ENCODE results near the gene RGS6.

Gene RGS6

DNA sequence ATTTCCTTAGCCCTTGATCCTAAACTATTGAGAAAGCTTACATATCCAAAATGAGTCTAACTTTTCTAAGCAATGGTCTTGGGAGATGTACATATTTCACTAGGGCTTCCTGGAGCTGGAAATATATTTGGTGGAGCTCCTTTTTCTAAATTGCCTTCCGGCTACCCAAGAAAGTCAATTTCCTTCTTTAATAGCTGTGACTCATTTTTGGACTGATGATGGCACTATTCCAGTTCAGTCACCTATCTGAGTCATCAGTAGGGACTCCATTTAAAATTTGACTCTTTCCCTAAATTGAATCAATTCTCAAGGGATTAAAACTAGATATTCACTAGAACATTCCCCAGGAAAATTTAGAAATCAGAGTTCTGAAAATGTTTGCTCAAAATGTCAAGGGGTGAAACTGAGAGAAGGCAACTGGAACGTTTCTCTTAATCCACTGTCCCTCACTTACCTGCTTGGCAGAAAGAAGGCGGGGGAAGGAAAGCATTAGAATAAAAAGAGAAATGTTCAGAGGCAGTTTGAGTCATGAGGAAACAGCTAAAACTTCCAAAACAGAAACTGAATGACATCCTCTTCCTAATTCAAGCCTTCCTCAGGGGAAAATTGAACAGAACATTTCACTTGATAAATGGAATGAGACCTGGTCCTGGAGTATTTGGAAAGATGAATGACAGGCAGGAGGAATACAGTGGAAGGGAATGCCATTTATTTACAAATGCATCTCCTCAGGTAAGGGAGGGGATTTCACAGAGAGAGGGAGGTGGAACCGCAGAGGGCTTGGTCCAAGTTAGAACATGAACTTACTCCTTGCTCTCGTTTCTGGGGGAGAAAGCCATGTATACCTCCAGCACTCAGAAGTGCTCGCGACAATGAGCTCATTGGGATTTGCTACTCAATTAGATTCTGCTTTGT is 91.2 kb downstream of the RGS6 start:
- no peak for DNase-seq

DNA sequence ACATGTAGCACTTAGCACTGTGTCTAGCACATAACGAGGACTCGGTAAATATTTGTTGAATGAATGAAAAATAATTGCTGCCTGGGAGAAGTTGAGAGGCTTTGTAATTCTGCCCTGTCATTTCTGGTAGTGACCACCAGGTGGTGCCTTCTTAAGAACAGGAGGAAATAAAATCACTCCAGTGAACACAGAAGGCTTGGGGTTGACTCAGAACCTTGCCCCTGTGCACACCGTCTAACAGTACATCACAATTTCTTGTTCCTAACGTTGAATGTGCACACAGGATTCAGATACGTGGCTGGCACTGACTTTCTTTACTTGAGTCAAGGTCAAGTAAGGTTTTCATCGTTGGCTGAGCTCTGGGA is 91.8 kb downstream of the RGS6 start:
- no peak for DNase-seq

- DNase-seq, result no peak
Measured at GRCh38 chr14:72024504-72024903, 92.3 kb downstream of the RGS6 start.

GRCh38 chr14:72026536-72026935 is 94.3 kb downstream of the RGS6 start:
- DNase-seq, result no peak

DNA sequence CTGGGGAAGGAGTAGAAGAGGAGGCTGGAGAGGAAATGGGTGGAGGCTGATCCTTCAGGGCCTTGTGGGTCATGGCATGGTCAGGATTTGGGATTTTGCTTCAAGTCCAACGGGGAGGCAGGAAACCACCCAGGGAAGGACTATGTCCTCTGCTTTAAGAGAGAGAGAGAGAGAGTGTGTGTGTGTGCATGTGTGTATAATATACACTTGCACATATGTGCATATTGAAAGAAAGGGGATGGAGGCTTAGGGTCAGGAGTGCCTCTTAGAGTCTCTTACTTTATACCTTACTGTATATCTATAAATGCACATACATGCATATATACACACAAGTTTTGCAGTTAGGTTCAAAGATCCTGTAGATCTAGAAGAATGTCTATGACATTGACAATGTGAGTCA is 94.8 kb downstream of the RGS6 start:
- no peak for DNase-seq

DNA sequence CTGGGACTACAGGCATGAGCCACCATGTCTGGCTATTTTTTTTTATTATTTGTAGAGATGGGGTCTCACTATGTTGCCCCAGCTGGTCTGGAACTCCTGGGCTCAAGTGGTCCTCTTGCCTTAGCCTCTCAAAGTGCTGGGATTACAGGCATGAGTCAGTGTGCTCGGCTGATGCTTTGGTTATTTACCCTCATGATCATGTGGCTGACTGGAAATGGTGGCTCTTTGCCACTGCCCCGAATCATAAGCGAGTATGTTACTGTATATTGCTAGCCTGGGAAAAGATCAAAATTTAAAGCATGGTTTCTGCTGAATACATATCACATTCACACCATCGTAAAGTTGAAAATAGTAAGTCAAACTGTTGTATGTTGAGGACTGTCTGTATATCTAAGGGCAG is 101.1 kb downstream of the RGS6 start:
- no peak for DNase-seq

DNA sequence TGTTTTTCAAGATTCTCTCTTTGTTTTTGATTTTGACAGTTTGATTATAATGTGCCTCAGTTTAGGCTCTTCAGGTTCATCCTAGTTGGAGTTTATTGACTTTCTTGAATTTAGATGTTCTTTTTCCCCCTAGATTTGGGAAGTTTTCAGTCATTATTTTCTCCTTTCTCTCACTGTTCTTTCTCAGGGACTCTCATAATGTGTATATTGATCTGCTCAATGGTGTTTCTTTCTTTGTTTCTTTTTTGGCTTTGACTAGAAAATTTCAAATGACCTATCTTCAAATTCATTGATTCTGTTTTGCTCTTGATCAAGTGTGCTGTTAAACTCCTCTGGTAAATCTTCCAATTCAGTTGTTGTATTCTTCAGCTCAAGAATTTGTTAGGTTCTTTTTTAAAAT is 108.3 kb downstream of the RGS6 start:
- no peak for DNase-seq

- no peak for DNase-seq
Measured at GRCh38 chr14:72045271-72045670, 113.0 kb downstream of the RGS6 start.

GRCh38 chr14:72045885-72046284 is 113.7 kb downstream of the RGS6 start:
- DNase-seq, result no peak

- no peak for DNase-seq
Measured at GRCh38 chr14:72049462-72049861, 117.2 kb downstream of the RGS6 start.

- no peak for DNase-seq
Measured at GRCh38 chr14:72052356-72052755, 120.1 kb downstream of the RGS6 start.

- no peak for DNase-seq
Measured at GRCh38 chr14:72053651-72054050, 121.4 kb downstream of the RGS6 start.

DNA sequence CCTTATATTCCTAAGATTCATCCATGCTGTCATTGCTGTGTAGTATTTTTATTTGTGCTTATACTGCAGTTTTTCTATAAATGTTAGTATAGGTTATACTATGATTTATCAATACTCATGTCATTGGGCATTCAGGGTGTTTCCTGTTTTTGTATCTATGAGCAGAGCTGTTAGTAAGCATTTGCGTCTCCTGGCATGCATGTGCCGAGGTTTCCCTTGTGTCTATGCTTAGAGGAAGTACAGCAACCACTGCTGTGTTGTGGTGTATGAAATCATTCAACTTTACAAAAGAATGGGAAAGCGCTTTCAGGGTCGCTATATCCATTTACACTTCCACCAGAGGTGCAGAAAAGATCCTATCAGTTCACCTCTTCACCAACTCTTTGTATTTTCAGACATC is 122.7 kb downstream of the RGS6 start:
- DNase-seq, result no peak

- DNase-seq, result no peak
Measured at GRCh38 chr14:72057701-72058285, 125.6 kb downstream of the RGS6 start.

GRCh38 chr14:72060460-72060859 is 128.2 kb downstream of the RGS6 start:
- DNase-seq, result no peak

DNA sequence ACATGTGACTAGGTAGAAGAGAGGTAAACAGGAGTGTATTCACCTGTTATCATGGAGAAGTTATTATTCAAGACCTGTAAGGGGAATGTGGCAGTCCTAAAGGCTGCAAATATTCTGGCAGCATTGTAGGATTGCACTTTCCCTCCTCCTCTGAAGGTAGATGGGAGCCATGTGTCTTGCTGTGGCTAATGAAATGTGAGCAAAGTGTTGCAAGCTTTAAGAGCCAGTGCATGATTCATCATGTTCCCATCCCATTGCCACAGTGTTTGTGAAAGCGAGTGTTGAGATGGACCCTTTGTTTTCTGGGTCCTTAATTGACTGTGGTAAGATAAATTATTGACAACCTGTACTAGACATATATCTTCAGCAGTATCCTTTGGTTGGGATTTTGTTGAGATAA is 128.7 kb downstream of the RGS6 start:
- DNase-seq, result no peak

GRCh38 chr14:72061718-72062117 is 129.5 kb downstream of the RGS6 start:
- DNase-seq, result no peak

- no peak for DNase-seq
Measured at GRCh38 chr14:72063761-72064282, 131.6 kb downstream of the RGS6 start.

GRCh38 chr14:72064501-72064900 is 132.3 kb downstream of the RGS6 start:
- no peak for DNase-seq

DNA sequence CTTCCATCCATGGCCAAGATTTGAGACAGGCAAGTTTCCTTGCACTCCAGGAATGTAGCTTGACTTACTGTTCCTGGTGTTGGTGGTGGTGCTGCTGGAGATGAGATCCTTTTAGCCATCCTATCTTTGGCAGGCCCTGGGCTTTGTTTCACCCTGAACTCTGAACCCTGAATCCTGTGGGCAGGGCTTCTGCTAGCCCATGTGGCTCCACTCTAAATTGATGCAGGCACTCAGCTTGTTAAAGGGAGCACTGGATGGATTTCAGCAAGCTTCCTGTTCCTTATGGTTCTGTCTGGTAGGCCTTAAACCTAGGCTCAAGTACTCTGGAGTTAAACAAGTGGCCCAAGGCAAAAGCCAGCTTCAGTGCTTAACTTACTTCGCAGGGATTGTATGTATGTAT is 138.2 kb downstream of the RGS6 start:
- no peak for DNase-seq

DNA sequence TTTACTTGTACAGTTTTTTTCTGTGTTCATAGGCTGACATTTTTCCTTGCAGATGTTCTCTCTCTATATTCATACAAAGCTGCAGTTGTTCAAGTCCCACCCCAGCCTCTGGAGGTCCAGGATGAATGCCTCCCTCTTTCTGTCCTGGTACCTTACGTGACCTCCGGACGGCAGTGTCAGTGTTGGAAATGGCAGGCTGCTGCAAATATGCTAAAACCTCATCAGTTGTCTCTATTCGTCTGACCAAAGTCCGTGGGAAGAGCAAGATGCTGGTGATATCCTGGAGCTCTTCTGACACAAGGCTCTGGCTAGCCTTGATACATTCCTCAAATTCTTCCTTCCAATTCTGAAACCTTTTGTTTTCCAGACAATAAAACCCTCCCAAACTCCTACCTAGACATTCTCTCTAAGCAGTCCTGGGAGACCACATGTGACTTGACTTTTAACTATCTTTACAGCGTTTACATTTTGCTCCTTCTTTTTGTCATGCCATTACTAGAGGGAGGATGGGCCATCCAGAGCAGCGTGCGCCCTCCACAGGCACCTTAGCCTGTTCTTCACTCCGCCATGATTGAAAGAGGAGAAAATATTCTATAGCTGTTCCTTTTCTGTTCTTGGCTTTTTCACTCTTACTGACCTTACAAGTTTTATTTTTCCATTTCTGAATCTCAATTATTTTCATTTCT is 143.6 kb downstream of the RGS6 start:
- no peak for DNase-seq

DNA sequence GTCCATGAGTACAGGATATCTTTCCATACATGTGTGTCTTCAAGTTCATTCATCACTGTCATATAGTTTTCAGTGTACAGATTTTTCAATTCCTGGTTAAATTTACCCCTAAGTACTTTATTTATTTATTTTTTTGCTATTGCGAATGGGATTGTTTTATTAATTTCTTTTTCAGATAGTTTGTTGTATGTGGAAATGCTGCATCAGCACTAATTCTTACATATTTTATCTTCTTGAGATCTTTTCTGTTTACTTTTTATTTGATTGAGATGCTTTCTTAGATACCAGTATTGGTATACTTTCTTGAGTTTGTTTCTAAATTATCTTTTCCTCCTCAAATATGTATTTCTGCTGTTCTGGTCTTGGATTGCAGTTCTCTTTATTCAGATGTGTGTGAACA is 148.9 kb downstream of the RGS6 start:
- no peak for DNase-seq

DNA sequence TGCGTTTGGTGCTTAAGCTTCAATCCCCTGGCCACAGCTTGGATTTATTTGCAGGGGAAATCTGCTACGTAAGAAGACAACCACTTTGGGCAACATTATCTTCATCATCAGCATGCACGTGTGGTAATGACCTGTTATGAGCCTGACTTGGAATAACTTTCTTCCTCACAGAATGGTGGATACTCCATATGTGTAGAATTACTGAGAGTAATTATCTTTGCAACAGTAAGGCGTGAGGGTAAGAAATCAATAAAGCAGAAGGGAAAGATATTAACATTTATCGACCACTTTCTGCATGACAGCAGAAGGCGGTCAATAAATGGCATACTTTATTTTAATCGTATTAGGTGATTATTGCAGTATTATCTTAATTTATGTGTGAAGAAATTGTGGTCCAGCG is 152.7 kb downstream of the RGS6 start:
- no peak for DNase-seq

GRCh38 chr14:72089625-72090024 is 157.4 kb downstream of the RGS6 start:
- no peak for DNase-seq

Measured in NCI-H2227 treated with DMSO at 0.1 percent for 48 hours (cell line).